Right lobe of liver (tissue), 6 donors: ENCODE results near the gene DUSP14. TPM values are rescaled to one million over a fixed set of nuclear protein-coding genes. Genes with fewer than 3 reads are reported as not detected.

ENCODE experiments used
- ATAC-seq, 4 donors: fragments of 200-7000 bp; cut with Tn5 transposase; one replicate each; pipeline ENCODE4 v1.9.1; 2020; ENCODE audit warnings: mild to moderate bottlenecking in 4 of 4, moderate library complexity in 4 of 4
- DNase-seq, 3 donors: peaks; one replicate each; pipeline ENCODE4 v3.0.0-alpha.2; 2020
- H3K27ac ChIP-seq, 3 donors: fragments of 200-600 bp; one replicate each; pipeline ENCODE4 v1.8.0; 2022
- H3K27me3 ChIP-seq, 2 donors: fragments of 200-600 bp; one replicate each; pipeline ENCODE4 v1.8.0; 2022
- H3K36me3 ChIP-seq, 4 donors: fragments of 200-600 bp; sonication (generic) in 1 of 4; one replicate each; pipeline versions ENCODE4 v1.5.1 to v1.8.0; 2017 to 2022; ENCODE audit warnings: control low read depth in 1 of 4
- H3K4me1 ChIP-seq, 4 donors: fragments of 200-600 bp; sonication (generic) in 1 of 4; one replicate each; pipeline versions ENCODE4 v1.5.1 to v1.8.0; 2017 to 2022; ENCODE audit warnings: control low read depth in 1 of 4
- H3K4me3 ChIP-seq, 3 donors: fragments of 200-600 bp; one replicate each; pipeline ENCODE4 v1.8.0; 2022
- H3K9me3 ChIP-seq, 4 donors: fragments of 200-600 bp; sonication (generic) in 1 of 4; one replicate each; pipeline versions ENCODE4 v1.5.1 to v1.8.0; 2017 to 2022; ENCODE audit warnings: control low read depth in 1 of 4
- POLR2A ChIP-seq: fragments of 450-650 bp; IDR thresholded peaks from one replicate; pipeline ENCODE4 v1.6.1; 2017; ENCODE audit warnings: antibody characterized with exemption, mild to moderate bottlenecking
- WGBS: methylation state at CpG from one replicate; pipeline ENCODE4 v1.1.6; 2018; ENCODE audit warnings: low coverage, low lambda C conversion rate; ENCODE audit not compliant: insufficient coverage; ENCODE audit errors: missing lambda C conversion rate; 5-methylcytosine and 5-hydroxymethylcytosine counted together
- intact Hi-C, 2 donors: fragments of 100-400 bp; cut with DNase I; formaldehyde crosslinking; loops; one replicate each; pipeline versions ENCODE4 v1.11.2 to v1.14.1; 2022
- total RNA-seq, 6 experiments: library from RNA; depleted of rRNA in 2 of 6; stranded (reverse); fragments of >200 nt in 2 of 6; fragmentation: NEBNext Ultra II Directional in 3 of 6; extraction: Animal tissue kit (Norgen Biotek cat#: 25700) in 3 of 6; gene quantifications; one replicate each; pipeline versions ENCODE4 v1.1.0 to v1.2.4, GENCODE V29; 2016 to 2023
- TF ChIP-seq, protein P1 (sequence below), 4 donors: fragments of 200-600 bp in 3 of 4; fragments of 450-650 bp in 1 of 4; IDR thresholded peaks; one replicate each; pipeline versions ENCODE4 v1.5.1 to v1.8.0; 2016 to 2022; ENCODE audit warnings: antibody characterized with exemption in 4 of 4, mild to moderate bottlenecking in 2 of 4
- donor health status: DM: no; HTN: yes; CAD: no.
- donor health status: DM: no; HTN: no; CAD: no.
- donor health status: DM: no; HTN: no; CAD: no.
- donor health status: DM: no; HTN: yes; CAD: no.
- donor health status: DM: no; HTN: yes; CAD: no.

Gene DUSP14
- total RNA-seq, 6 experiments from 2014 or later = 10.6 to 21.2 (median 13.2) TPM

GRCh38 chr17:37480427-37480826, 9.3 kb upstream of the DUSP14 start:
- WGBS = 100% methylated on average over 2 of the region's 2 CpGs
- no peaks in the 10 kb centered on the region for H3K27me3 ChIP-seq
- peaks cover 0 to 14% (median 0%) of the 10 kb centered on the region in 4 donors for H3K4me1 ChIP-seq
- H3K9me3 ChIP-seq = no peaks in the 10 kb centered on the region
- H3K4me3 ChIP-seq = no peak overlapping the region
- ATAC-seq = no peak
- intact Hi-C loops = loop anchor here in 1 of 2 donors (10.0 kb wide), 1 partner anchor 66 kb away; no protein-coding TSS in a partner anchor
- H3K36me3 ChIP-seq = peaks cover 0 to 27% (median 17%) of the 10 kb centered on the region in 4 donors
- no peak for DNase-seq
- no peak overlapping the region for H3K27ac ChIP-seq
- TF ChIP-seq, protein P1, sequence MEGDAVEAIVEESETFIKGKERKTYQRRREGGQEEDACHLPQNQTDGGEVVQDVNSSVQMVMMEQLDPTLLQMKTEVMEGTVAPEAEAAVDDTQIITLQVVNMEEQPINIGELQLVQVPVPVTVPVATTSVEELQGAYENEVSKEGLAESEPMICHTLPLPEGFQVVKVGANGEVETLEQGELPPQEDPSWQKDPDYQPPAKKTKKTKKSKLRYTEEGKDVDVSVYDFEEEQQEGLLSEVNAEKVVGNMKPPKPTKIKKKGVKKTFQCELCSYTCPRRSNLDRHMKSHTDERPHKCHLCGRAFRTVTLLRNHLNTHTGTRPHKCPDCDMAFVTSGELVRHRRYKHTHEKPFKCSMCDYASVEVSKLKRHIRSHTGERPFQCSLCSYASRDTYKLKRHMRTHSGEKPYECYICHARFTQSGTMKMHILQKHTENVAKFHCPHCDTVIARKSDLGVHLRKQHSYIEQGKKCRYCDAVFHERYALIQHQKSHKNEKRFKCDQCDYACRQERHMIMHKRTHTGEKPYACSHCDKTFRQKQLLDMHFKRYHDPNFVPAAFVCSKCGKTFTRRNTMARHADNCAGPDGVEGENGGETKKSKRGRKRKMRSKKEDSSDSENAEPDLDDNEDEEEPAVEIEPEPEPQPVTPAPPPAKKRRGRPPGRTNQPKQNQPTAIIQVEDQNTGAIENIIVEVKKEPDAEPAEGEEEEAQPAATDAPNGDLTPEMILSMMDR (IDR thresholded peaks at IDR 0.05) = no peak
- no peak for TF ChIP-seq POLR2A

- no peak for DNase-seq
- ATAC-seq = peak; percentile 45 to 71 (median 57)
Measured at GRCh38 chr17:37481001-37481665, 8.6 kb upstream of the DUSP14 start.

DNA sequence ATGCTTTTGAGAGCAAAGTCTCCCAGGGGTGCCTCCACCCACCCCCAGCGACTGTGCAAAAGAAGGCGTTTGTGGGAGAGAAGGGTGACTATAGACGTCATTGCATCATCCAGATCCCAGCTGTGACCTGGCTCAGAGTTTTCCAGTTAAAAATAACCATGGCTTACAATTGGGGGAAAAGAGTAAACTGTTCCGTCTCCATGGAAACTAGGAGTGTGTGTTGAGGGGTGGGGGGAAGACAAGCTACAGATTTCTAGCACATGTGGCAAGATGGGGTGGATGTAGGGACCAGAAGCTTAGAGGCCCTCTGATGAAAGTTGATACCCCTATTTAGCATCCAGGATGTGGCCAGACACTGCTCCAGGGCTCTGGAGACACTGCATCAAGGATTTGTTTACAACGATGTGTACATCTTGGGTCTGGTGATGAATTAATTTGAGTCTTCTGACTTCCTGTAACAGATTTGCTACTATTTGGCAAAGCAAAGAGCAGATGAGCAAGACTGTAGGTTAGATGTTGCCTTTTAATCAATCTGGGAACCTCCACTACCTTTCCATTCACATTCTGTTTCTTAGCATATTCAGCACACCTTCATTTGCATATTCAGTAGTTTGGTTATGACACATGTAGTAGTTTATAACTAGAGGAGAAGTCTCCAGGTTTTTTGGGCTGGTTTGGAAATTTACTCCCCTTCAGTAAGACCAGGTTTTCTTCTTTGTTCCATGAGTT, 6.2 kb upstream of the DUSP14 start:
- ATAC-seq = no peak

More at GRCh38 chr17:37481001-37481665, 8.6 kb upstream of the DUSP14 start:
- Histone ChIP-seq H3K36me3 (peaks cover 0 to 20% (median 13%) of the 10 kb centered on the region in 4 donors), H3K4me3 (no peak overlapping the region), H3K27me3 (no peaks in the 10 kb centered on the region), H3K4me1 (peaks cover 0 to 14% (median 0%) of the 10 kb centered on the region in 4 donors), H3K9me3 (no peaks in the 10 kb centered on the region), H3K27ac (peak overlapping the region in 1 of 3 donors; percentile 30)
- intact Hi-C loops = loop anchor here in 1 of 2 donors (10.0 kb wide), 1 partner anchor 66 kb away; no protein-coding TSS in a partner anchor
- no peak for TF ChIP-seq POLR2A
- TF ChIP-seq, protein P1 (IDR thresholded peaks at IDR 0.05) = no peak
- 65% methylated on average over 9 of the region's 9 CpGs for WGBS

GRCh38 chr17:37485938-37486570, 3.6 kb upstream of the DUSP14 start:
- H3K36me3 ChIP-seq = no peaks in the 10 kb centered on the region

More for the DNA sequence above, 6.2 kb upstream of the DUSP14 start:
- H3K4me1 ChIP-seq = peaks cover 0 to 22% (median 3%) of the 10 kb centered on the region in 4 donors
- no peaks in the 10 kb centered on the region for H3K9me3 ChIP-seq
- peaks cover 0 to 2% (median under 1%) of the 10 kb centered on the region in 4 donors for H3K36me3 ChIP-seq
- no peaks in the 10 kb centered on the region for H3K27me3 ChIP-seq
- no peak overlapping the region for H3K27ac ChIP-seq
- 39% methylated on average over 5 of the region's 5 CpGs for WGBS
- no peak overlapping the region for H3K4me3 ChIP-seq
- DNase-seq = no peak
- intact Hi-C loops = loop anchor here in 1 of 2 donors (10.0 kb wide), 1 partner anchor 69 kb away; no protein-coding TSS in a partner anchor
- TF ChIP-seq, protein P1 (IDR thresholded peaks at IDR 0.05) = no peak

More at GRCh38 chr17:37485938-37486570, 3.6 kb upstream of the DUSP14 start:
- Histone ChIP-seq H3K4me3 (no peak overlapping the region), H3K9me3 (no peaks in the 10 kb centered on the region), H3K27me3 (no peaks in the 10 kb centered on the region), H3K27ac (no peak overlapping the region), H3K4me1 (peaks cover 0 to 25% (median 3%) of the 10 kb centered on the region in 4 donors)
- intact Hi-C loops = loop anchor here in 1 of 2 donors (10.0 kb wide), 1 partner anchor 71 kb away; no protein-coding TSS in a partner anchor
- TF ChIP-seq, protein P1 (IDR thresholded peaks at IDR 0.05) = no peak
- TF ChIP-seq POLR2A = no peak
- WGBS = 91% methylated on average over 1 of the region's 1 CpG
- no peak for DNase-seq
- no peak for ATAC-seq
